Measurements from ENCODE around the gene CYP2D6.

Gene CYP2D6

GRCh38 chr22:42083119-42083518 is 47.5 kb downstream of the CYP2D6 start:
- no peak for DNase-seq

GRCh38 chr22:42080287-42080686 is 50.3 kb downstream of the CYP2D6 start:
- DNase-seq, result peak; percentile 33

- DNase-seq, result peak; percentile 99
Observed at GRCh38 chr22:42079319-42080251, 51.0 kb downstream of the CYP2D6 start, which contains the start of gene SMDT1. SMDT1 (plus strand) TSS chr22:42079700; CDS start chr22:42079769, 69 bp downstream.

- no peak for DNase-seq
Observed at GRCh38 chr22:42078469-42079318, 51.9 kb downstream of the CYP2D6 start.

GRCh38 chr22:42077486-42078125 is 53.0 kb downstream of the CYP2D6 start:
- DNase-seq, result no peak

GRCh38 chr22:42076764-42077485 is 53.7 kb downstream of the CYP2D6 start:
- DNase-seq, result no peak

All from fibroblast of skin of scalp (primary cell).